ENCODE measurements around the gene LENG8.

The LENG8 gene

DNA sequence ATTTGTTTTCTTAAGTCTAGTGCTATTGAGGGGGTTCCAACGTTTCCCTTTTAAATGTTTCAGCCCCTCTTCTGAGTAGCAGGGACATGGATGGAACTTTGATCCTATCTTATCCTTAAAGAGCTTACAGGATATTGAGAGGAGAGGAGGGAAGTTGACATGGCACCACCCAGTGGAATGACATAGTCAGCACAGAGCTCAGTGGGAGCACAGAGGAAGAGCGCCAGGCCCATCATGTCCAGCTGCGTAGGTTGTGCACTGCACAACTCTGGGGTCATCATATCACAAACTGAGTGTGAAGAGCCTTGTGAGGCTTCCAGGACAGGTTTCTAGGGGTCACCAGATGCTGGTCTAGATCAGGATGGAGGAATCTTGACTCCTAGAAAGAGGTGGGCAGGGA lies 28.7 kb downstream of the LENG8 start (continued):
- TF ChIP-seq, protein P1, sequence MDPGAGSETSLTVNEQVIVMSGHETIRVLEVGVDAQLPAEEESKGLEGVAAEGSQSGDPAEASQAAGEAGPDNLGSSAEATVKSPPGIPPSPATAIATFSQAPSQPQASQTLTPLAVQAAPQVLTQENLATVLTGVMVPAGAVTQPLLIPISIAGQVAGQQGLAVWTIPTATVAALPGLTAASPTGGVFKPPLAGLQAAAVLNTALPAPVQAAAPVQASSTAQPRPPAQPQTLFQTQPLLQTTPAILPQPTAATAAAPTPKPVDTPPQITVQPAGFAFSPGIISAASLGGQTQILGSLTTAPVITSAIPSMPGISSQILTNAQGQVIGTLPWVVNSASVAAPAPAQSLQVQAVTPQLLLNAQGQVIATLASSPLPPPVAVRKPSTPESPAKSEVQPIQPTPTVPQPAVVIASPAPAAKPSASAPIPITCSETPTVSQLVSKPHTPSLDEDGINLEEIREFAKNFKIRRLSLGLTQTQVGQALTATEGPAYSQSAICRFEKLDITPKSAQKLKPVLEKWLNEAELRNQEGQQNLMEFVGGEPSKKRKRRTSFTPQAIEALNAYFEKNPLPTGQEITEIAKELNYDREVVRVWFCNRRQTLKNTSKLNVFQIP (CRISPR knock-in tag; IDR thresholded peaks at IDR 0.05; ENCODE audit: borderline replicate concordance, low read depth), result no peak
- TF ChIP-seq OSR1 (CRISPR knock-in tag; IDR thresholded peaks at IDR 0.05), result no peak

DNA sequence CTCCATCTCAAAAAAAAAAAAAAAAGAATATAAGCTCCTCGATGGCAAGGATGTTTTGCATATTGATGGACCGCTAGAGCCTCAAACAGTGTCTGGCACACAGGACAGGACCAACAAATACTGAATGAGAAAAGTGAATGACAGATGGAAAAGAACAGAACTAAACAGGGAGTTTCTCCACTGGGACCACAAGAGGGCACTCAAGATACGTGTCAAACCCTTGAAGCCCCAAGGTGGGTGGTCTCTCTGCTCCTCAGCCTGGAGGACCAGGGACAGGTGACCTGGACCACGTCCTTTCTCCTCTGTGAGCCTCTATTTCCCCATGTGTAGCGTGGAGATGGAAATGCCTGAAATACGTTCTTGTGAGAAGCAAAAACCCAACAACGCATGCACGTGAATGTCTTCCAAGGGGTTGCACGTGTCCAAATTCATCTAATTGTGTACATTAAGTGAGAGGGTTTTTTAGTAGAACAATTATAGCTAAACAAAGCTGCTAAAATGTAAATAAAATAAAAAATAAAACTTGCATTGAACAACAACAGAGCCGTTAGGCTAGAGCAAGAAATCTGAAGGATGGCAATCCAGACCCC lies 29.8 kb downstream of the LENG8 start:
- TF ChIP-seq, protein P2, sequence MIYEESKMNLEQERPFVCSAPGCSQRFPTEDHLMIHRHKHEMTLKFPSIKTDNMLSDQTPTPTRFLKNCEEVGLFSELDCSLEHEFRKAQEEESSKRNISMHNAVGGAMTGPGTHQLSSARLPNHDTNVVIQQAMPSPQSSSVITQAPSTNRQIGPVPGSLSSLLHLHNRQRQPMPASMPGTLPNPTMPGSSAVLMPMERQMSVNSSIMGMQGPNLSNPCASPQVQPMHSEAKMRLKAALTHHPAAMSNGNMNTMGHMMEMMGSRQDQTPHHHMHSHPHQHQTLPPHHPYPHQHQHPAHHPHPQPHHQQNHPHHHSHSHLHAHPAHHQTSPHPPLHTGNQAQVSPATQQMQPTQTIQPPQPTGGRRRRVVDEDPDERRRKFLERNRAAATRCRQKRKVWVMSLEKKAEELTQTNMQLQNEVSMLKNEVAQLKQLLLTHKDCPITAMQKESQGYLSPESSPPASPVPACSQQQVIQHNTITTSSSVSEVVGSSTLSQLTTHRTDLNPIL (CRISPR knock-in tag; IDR thresholded peaks at IDR 0.05; ENCODE audit: low read depth), result no peak
- TF ChIP-seq, protein P1 (CRISPR knock-in tag; IDR thresholded peaks at IDR 0.05; ENCODE audit: borderline replicate concordance, low read depth), result no peak
- TF ChIP-seq, protein P3, sequence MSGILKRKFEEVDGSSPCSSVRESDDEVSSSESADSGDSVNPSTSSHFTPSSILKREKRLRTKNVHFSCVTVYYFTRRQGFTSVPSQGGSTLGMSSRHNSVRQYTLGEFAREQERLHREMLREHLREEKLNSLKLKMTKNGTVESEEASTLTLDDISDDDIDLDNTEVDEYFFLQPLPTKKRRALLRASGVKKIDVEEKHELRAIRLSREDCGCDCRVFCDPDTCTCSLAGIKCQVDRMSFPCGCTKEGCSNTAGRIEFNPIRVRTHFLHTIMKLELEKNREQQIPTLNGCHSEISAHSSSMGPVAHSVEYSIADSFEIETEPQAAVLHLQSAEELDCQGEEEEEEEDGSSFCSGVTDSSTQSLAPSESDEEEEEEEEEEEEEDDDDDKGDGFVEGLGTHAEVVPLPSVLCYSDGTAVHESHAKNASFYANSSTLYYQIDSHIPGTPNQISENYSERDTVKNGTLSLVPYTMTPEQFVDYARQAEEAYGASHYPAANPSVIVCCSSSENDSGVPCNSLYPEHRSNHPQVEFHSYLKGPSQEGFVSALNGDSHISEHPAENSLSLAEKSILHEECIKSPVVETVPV (CRISPR knock-in tag; IDR thresholded peaks at IDR 0.05), result no peak
- ATAC-seq, result peak; percentile 62

DNA sequence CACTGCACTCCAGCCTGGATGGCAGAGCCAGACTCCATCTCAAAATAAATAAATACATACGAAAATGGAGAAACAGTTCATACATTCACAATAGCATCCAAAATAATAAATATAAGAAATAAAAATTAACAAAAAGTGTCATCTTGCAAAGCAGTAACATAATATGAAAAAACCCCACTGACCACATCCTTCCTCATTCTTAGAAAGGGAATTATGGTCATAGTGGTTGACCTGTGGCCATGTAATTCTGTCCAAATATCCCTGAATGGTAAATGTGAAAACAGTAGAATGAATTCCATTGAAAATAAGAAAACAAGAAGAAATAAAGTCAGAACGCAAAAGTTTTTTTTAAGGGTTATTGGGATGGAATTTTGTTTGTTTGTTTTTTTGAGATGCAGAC lies 31.1 kb downstream of the LENG8 start:
- no peak for ATAC-seq
- TF ChIP-seq CSDC2 (CRISPR knock-in tag; IDR thresholded peaks at IDR 0.05) (no peak), ARNTL (CRISPR knock-in tag; IDR thresholded peaks at IDR 0.05; ENCODE audit: borderline replicate concordance, low read depth) (no peak), ESRRG (CRISPR knock-in tag; IDR thresholded peaks at IDR 0.05) (no peak), ZNF70 (CRISPR knock-in tag; IDR thresholded peaks at IDR 0.05) (no peak), PPARA (CRISPR knock-in tag; IDR thresholded peaks at IDR 0.05; ENCODE audit: borderline replicate concordance) (no peak), GLIS3 (CRISPR knock-in tag; IDR thresholded peaks at IDR 0.05) (no peak), TCF4 (CRISPR knock-in tag; IDR thresholded peaks at IDR 0.05; ENCODE audit: borderline replicate concordance) (no peak)
- TF ChIP-seq, protein P2 (CRISPR knock-in tag; IDR thresholded peaks at IDR 0.05; ENCODE audit: low read depth), result no peak
- TF ChIP-seq, protein P4, sequence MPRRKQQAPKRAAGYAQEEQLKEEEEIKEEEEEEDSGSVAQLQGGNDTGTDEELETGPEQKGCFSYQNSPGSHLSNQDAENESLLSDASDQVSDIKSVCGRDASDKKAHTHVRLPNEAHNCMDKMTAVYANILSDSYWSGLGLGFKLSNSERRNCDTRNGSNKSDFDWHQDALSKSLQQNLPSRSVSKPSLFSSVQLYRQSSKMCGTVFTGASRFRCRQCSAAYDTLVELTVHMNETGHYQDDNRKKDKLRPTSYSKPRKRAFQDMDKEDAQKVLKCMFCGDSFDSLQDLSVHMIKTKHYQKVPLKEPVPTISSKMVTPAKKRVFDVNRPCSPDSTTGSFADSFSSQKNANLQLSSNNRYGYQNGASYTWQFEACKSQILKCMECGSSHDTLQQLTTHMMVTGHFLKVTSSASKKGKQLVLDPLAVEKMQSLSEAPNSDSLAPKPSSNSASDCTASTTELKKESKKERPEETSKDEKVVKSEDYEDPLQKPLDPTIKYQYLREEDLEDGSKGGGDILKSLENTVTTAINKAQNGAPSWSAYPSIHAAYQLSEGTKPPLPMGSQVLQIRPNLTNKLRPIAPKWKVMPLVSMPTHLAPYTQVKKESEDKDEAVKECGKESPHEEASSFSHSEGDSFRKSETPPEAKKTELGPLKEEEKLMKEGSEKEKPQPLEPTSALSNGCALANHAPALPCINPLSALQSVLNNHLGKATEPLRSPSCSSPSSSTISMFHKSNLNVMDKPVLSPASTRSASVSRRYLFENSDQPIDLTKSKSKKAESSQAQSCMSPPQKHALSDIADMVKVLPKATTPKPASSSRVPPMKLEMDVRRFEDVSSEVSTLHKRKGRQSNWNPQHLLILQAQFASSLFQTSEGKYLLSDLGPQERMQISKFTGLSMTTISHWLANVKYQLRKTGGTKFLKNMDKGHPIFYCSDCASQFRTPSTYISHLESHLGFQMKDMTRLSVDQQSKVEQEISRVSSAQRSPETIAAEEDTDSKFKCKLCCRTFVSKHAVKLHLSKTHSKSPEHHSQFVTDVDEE (CRISPR knock-in tag; IDR thresholded peaks at IDR 0.05), result no peak
- TF ChIP-seq, protein P5, sequence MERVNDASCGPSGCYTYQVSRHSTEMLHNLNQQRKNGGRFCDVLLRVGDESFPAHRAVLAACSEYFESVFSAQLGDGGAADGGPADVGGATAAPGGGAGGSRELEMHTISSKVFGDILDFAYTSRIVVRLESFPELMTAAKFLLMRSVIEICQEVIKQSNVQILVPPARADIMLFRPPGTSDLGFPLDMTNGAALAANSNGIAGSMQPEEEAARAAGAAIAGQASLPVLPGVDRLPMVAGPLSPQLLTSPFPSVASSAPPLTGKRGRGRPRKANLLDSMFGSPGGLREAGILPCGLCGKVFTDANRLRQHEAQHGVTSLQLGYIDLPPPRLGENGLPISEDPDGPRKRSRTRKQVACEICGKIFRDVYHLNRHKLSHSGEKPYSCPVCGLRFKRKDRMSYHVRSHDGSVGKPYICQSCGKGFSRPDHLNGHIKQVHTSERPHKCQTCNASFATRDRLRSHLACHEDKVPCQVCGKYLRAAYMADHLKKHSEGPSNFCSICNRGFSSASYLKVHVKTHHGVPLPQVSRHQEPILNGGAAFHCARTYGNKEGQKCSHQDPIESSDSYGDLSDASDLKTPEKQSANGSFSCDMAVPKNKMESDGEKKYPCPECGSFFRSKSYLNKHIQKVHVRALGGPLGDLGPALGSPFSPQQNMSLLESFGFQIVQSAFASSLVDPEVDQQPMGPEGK (CRISPR knock-in tag; IDR thresholded peaks at IDR 0.05; ENCODE audit: borderline replicate concordance), result no peak
